Upper lobe of left lung (tissue), 4 donors: ENCODE results near the gene UBL7.

Source experiments
- POLR2A ChIP-seq, 4 donors: fragments of 450-650 bp; IDR thresholded peaks; one replicate each; pipeline ENCODE4 v1.5.1; 2016 to 2017; ENCODE audit warnings: antibody characterized with exemption in 4 of 4, mild to moderate bottlenecking in 2 of 4
- TF ChIP-seq, protein P1 (sequence below), 6 experiments: fragments of 450-650 bp in 4 of 6; fragments of 200-600 bp in 2 of 6; sonication (generic) in 2 of 6; IDR thresholded peaks; one replicate each; pipeline ENCODE4 v1.5.1; 2016 to 2019; ENCODE audit warnings: antibody characterized with exemption in 6 of 6

DNA sequence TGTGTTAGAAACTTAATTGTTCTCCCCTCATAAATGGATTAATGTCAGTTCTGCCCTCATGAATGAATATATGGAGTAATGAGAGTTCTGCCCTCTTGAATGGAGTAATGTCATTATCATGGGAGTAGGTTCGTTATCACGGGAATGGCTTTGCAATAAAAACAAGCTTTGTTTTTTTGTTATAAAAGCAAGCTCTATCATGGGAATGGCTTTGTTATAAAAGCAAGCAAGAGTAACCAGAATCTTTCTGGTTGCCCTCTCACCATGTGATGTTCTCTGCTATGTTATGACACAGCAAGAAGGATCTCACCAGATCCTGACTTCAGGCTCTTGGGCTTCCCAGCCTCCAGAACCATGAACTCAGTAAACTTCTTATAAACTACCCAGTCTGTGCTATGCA is 38.4 kb upstream of the UBL7 start:
- TF ChIP-seq POLR2A (IDR thresholded peaks at IDR 0.05), result no peak
- TF ChIP-seq, protein P1, sequence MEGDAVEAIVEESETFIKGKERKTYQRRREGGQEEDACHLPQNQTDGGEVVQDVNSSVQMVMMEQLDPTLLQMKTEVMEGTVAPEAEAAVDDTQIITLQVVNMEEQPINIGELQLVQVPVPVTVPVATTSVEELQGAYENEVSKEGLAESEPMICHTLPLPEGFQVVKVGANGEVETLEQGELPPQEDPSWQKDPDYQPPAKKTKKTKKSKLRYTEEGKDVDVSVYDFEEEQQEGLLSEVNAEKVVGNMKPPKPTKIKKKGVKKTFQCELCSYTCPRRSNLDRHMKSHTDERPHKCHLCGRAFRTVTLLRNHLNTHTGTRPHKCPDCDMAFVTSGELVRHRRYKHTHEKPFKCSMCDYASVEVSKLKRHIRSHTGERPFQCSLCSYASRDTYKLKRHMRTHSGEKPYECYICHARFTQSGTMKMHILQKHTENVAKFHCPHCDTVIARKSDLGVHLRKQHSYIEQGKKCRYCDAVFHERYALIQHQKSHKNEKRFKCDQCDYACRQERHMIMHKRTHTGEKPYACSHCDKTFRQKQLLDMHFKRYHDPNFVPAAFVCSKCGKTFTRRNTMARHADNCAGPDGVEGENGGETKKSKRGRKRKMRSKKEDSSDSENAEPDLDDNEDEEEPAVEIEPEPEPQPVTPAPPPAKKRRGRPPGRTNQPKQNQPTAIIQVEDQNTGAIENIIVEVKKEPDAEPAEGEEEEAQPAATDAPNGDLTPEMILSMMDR (IDR thresholded peaks at IDR 0.05), result no peak
